GM04504 (cell line): Measurements from ENCODE around the gene IFNG-AS1.

Experiments
- DNase-seq: peaks from one replicate; pipeline ENCODE4 v3.0.0-alpha.2; 2012; ENCODE audit warnings: low read depth

The IFNG-AS1 gene

GRCh38 chr12:67989184-67989920 lies at the start of gene IFNG-AS1:
TSS of gene IFNG-AS1 (plus strand) at chr12:67989447.
- no peak for DNase-seq

GRCh38 chr12:67939611-67940010 lies 49.6 kb upstream of the IFNG-AS1 start:
- no peak for DNase-seq

- DNase-seq, result peak; percentile 50
Observed at GRCh38 chr12:67940780-67941243, 48.4 kb upstream of the IFNG-AS1 start.

GRCh38 chr12:67942724-67943123 lies 46.5 kb upstream of the IFNG-AS1 start:
- no peak for DNase-seq

GRCh38 chr12:67943141-67943892 lies 45.9 kb upstream of the IFNG-AS1 start:
- DNase-seq, result peak; percentile 68

- no peak for DNase-seq
Observed at GRCh38 chr12:67944093-67944492, 45.2 kb upstream of the IFNG-AS1 start.

GRCh38 chr12:67952787-67953186 lies 36.5 kb upstream of the IFNG-AS1 start:
- no peak for DNase-seq

- no peak for DNase-seq
Observed at GRCh38 chr12:67957383-67957782, 31.9 kb upstream of the IFNG-AS1 start.

GRCh38 chr12:67958187-67958586 lies 31.1 kb upstream of the IFNG-AS1 start:
- no peak for DNase-seq

- no peak for DNase-seq
Observed at GRCh38 chr12:67964456-67964855, 24.8 kb upstream of the IFNG-AS1 start.

- DNase-seq, result no peak
Observed at GRCh38 chr12:67966560-67966959, 22.7 kb upstream of the IFNG-AS1 start.

- no peak for DNase-seq
Observed at GRCh38 chr12:67968321-67968720, 20.9 kb upstream of the IFNG-AS1 start.

GRCh38 chr12:67968725-67969124 lies 20.5 kb upstream of the IFNG-AS1 start:
- no peak for DNase-seq

GRCh38 chr12:67969134-67969802 lies 20.0 kb upstream of the IFNG-AS1 start:
- no peak for DNase-seq

- no peak for DNase-seq
Observed at GRCh38 chr12:67977668-67978067, 11.6 kb upstream of the IFNG-AS1 start.

- DNase-seq, result no peak
Observed at GRCh38 chr12:67980391-67980790, 8.9 kb upstream of the IFNG-AS1 start.

- DNase-seq, result peak; percentile 82
Observed at GRCh38 chr12:67981287-67982162, 7.7 kb upstream of the IFNG-AS1 start.

- peak; percentile 47 for DNase-seq
Observed at GRCh38 chr12:67982164-67982563, 7.1 kb upstream of the IFNG-AS1 start.

- no peak for DNase-seq
Observed at GRCh38 chr12:67986632-67987031, 2.6 kb upstream of the IFNG-AS1 start.

- no peak for DNase-seq
Observed at GRCh38 chr12:67988601-67989021, 636 bp upstream of the IFNG-AS1 start.

GRCh38 chr12:67991158-67991557 lies 1.9 kb downstream of the IFNG-AS1 start:
- no peak for DNase-seq

- no peak for DNase-seq
Observed at GRCh38 chr12:67993143-67993542, 3.9 kb downstream of the IFNG-AS1 start.
